ENCODE data around the gene RPAP2. TPM values are rescaled to one million over a fixed set of nuclear protein-coding genes. Genes with fewer than 3 reads are reported as not detected.
"Not testable (repeated sequence)": the region's sequence is repeated elsewhere in the genome, so short reads cannot be mapped to it uniquely, and the experiment has no call there.

The RPAP2 gene
- total RNA-seq, 2 donors from 2014 or later, result 36.6 to 38.1 TPM

DNA sequence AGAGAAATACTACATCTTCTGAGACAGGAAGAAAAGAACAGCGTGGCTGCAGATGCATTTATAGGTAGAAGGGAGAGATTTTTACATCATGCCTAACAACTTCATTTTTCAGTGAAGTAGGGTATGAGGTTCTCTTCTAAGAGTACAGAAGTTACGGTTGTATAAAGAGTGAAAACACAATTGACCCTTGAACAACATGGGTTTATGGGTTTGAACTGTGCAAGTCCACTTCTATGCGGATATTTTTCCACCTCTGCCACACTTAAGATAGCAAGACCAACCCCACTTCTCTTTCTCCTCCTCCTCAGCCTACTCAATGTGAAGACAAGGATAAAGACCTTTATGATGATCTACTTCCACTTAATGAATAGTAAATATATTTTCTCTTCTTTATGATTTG lies 64.5 kb downstream of the RPAP2 start:
- intact Hi-C loops (cut with DNase I), result no loop called here
- no peak for DNase-seq (ENCODE audit: low spot score)

DNA sequence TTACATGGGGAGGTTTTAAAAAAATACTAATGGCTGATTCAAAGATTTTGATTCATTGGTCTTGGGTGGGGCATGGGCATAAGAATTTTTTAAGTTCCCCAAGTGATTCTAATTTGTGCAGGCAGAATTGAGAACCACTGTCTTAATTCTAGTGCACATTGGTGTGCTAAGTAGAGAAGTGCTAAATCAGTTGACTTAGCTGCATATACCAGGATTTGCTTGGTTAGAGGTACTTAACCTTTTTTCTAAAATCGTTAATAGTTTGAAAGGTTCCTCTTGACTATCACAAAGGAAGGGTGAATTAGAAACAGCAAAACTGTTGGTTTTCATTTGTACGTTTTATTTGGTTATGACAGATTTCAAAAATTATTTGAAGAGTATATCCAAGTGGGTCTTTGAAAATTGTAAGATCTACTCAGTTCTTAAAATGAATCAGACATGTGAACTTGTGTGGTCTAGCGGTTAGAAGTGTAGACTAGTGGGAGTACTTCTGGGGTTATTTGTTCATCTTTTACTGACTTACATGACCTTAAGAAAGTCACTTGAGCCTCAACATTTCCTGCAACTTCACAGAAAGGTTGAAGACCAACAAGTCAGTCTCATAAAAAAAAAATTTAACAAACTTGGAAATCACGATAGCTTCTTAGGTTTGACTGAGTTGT lies 66.7 kb downstream of the RPAP2 start:
- intact Hi-C loops (cut with DNase I), result no loop called here
- no peak for DNase-seq (ENCODE audit: low spot score)

DNA sequence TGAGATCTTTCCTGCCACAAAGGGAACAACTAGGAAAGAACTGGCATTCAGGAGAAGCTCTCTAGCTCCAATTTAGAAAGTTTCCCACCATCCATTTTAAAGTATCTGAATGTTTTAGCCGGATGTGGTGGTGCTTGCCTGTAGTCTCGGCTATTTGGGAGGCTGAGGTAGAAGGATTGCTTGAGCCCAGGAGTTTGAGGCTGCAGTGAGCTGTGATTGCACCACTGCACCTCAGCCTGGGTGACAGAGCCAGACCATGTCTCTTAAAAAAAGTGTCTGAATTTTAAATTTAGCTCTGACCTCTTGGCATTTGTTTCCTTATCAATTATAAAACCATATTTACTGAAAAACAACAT lies 67.2 kb downstream of the RPAP2 start:
- DNase-seq (ENCODE audit: low spot score), result no peak
- intact Hi-C loops (cut with DNase I), result no loop called here

DNA sequence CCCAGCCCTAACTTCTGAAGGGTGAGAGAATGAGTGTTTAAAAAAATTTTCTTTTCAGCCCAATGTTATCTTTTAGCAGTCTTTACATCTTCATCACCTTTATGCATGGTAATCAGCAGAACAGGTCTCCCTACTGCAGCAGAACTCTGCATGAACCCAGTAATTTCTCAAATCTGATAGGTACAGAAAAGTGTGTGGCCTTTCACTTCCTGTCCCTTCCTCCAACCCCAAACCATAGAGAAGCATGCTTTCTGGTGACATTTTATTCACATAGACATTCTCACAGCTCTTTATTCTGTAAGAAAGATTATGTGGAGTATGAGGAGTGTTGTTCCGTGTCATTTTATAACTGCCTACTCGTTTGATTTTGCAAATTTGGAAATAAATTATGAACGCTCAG lies 68.6 kb downstream of the RPAP2 start:
- no peak for DNase-seq (ENCODE audit: low spot score)
- intact Hi-C loops (cut with DNase I), result no loop called here

DNA sequence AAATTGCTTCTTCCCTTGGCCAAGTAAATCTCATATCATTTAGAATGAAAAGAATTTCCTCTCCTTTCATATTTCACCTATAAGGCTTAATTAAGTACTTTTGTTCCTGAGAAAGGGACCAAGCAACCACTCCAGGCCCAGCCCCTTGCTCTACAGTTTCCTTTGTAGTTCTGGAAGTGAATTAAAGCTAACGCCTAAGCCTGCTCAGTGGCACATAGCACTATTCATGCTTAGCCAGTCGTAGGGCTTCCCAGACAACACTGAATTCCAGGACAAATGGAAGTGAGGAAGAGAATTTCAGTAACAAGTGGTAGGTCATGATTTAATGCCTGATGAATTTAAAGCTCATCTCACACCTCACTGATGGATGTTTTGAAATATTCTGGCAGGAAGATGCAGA lies 73.3 kb downstream of the RPAP2 start:
- intact Hi-C loops (cut with DNase I), result no loop called here

DNA sequence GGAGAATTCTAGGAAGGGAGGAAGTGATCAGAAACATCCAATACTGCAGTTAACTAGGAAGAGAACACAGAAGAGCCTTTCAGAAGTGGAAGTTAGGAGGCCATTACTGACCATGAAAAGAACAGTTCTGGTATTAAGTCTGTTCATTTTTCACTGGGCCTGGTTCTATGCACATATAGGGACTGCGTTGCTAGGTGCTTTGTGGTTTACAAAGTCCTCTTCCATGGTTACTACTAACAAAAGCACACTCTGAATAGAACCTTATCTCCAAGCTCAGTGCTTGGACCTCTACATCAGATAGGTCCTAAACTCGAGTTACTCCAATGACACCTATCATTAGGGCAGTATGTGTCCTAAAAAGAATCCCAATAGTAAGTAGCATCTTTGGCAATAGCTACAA lies 75.4 kb downstream of the RPAP2 start:
- intact Hi-C loops (cut with DNase I), result no loop called here
- DNase-seq (ENCODE audit: low spot score), result no peak

More for the DNA sequence above, 73.3 kb downstream of the RPAP2 start:
- DNase-seq (ENCODE audit: low spot score), result no peak

DNA sequence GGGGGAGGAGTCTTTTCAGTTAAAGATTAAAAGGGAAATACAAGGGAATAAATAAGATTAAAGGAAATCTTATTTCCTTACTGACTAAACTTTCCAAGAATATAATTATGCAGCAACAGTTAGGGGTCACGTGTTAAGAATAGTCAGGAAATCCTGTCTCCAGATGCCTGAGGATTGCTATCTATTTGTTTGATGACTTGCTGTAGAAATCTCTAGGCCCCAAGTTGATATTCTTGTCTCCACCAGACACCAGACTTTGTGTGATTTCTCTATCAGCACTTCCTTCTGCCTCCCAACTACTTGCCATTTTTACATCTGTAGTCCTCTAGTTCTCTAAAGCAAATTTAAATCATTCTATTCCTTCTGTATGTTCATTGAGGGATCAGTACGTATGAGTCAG lies 77.5 kb downstream of the RPAP2 start:
- no peak for DNase-seq (ENCODE audit: low spot score)
- intact Hi-C loops (cut with DNase I), result no loop called here

DNA sequence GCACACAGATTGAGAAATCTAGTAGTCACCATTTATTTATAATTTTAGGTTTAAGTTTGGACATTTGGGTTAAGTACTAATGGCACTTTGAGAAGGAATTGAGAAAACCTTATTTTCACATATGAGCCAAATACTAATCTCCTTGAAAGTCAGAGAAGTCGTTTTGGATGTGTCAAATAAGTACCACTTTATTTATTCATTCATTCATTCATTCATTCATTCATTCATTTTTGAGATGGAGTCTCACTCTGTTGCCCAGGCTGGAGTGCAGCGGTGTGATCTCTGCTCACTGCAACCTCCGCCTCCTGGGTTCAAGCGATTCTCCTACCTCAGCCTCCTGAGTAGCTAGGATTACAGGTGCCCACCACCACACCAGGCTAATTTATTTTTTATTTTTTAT lies 79.1 kb downstream of the RPAP2 start:
- DNase-seq (ENCODE audit: low spot score); intact Hi-C loops (cut with DNase I): not testable (repeated sequence)

DNA sequence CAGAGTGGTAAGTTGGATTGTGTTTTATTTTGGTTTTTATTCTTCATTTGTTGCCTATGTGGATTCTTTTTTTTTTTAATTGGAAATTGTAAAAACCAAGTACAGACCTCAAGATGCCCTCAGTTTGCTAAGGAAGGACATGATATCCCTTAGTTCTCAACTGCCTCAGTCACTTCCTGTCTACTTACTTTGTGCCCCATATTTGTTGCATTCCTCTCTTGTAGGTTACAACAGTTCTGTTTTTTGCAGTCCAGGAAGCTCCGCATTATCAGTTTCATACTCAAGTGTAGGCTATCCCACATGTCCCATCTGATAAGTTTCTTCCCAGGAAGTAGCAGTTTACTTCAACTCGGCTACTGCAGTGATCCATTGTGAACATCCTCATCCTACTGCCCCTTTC lies 82.0 kb downstream of the RPAP2 start:
- intact Hi-C loops (cut with DNase I), result no loop called here
- DNase-seq (ENCODE audit: low spot score), result no peak

DNA sequence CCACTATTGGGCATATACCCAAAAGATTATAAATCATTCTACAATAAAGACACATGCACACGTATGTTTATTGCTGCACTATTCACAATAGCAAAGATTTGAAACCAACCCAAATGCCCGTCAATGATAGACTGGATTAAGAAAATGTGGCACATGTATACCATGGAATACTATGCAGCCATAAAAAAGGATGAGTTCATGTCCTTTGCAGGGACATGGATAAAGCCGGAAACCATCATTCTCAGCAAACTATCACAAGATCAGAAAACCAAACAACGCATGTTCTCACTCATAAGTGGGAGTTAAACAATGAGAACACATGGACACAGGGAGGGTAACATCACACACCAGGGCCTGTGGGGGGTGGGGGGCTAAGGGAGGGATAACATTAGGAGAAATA lies 95.1 kb downstream of the RPAP2 start:
- DNase-seq (ENCODE audit: low spot score); intact Hi-C loops (cut with DNase I): not testable (repeated sequence)

DNA sequence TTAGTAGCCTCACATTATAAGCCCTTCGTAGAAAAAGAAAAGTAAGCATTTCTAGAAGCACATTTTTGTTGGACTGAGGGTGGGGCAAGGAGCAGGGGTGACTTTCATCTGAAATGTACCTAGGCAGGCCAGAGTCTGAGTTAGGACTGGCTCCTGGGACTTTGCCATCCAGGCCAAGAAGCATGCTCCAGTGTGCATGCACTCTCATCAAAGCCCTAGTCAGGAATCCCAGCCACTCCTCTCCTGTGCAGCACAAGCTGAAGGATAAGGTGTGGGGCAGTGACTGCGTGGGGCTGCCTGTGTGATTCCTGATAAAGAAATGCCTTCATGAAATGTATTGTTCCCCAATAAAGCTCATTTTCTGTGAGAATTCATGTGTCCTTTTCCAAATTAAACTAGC lies 99.7 kb downstream of the RPAP2 start:
- intact Hi-C loops (cut with DNase I), result no loop called here
- no peak for DNase-seq (ENCODE audit: low spot score)

DNA sequence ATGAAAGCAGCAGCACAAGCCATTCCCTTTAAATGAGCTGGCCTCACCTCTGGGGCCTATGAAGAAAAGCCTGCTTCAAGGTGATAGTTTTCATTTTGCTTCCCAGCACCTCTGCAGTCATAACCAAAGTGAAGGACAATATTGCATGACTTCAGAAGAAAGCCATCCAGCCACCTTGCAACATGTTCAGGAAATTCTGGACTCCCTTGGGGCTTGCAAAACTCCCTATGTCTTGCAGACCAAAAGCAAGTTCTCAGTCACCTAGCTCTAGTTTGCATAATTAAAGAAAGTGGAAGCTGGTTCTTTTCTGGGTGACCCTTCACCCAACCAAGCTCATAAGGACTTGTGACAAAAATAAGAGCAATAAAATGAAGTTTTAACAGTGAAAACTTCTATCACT lies 100.2 kb downstream of the RPAP2 start:
- intact Hi-C loops (cut with DNase I), result no loop called here
- DNase-seq (ENCODE audit: low spot score), result no peak

DNA sequence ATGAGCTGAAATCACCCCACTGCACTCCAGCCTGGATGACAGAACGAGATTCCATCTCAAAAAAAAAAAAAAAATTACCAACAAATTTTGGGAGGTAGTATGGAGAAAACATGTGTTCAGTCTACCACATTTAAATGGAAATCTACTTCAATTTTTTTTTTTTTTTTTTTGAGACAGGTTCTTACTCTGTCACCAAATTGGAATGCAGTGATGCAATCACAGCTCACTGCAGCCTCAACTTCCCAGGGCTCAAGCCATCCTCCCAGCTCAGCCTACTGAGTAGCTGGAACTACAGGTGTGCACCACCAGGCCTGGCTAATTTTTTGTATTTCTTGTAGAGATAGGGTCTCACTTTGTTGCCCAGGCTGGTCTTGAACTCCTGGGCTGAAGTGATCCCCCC lies 105.8 kb downstream of the RPAP2 start:
- intact Hi-C loops (cut with DNase I), result loop anchor here in 1 of 2 donors (10.0 kb wide), 1 partner anchor 1470 kb away; the partner anchor contains the start of gene DNTTIP2
- no peak for DNase-seq (ENCODE audit: low spot score)

DNA sequence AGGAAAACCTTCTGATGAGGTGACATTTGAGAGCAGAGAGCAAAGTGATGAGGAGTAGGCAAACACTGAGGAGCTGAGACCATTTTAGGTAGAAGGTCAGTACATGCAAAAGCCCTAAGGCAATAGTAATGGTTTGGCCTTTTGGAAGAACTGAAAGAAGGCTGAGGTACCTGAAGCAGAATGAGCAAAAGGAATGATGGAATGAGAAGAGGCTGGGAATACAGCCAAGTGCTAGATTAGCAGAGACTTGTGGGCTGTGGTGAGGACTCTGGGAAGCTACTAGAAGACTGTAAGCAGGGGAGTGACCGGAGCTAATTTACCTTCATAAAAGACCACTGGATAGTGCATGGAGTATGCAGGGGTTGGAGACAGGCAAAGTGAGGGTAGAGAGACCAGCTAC lies 110.0 kb downstream of the RPAP2 start:
- intact Hi-C loops (cut with DNase I), result loop anchor here in 1 of 2 donors (10.0 kb wide), 1 partner anchor 1466 kb away; the partner anchor contains the start of gene DNTTIP2
- no peak for DNase-seq (ENCODE audit: low spot score)

DNA sequence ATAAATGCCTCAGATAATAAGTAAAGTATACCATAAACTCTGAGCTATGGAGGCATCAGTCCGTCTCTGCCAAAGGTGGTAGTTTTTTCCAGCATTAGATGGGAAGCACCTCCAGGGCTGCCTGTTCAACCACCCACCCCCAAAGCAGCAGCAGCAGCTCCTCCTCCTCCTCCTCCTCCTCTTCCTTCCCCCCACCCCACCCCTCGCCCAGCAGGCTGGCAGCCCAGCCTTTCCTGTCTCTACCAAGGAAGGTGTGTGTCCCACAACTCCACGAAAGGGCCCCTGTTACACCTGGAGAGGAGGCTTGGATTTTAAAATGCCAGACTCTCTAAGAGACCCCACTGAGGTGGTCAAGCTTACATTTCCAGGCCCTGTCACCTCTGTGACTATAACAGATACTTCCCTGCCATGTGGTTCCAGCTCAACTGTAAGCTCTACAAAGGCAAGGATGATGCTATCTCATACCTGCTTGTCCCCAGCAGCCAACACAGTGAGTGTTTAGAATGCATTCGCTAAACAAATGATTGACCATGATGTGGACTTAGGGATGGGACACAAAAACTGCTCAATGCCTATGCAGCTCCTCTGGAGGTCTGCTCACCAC lies 111.2 kb downstream of the RPAP2 start:
- intact Hi-C loops (cut with DNase I), result loop anchor here in 1 of 2 donors (10.0 kb wide), 1 partner anchor 1465 kb away; the partner anchor contains the start of gene DNTTIP2
- no peak for DNase-seq (ENCODE audit: low spot score)

DNA sequence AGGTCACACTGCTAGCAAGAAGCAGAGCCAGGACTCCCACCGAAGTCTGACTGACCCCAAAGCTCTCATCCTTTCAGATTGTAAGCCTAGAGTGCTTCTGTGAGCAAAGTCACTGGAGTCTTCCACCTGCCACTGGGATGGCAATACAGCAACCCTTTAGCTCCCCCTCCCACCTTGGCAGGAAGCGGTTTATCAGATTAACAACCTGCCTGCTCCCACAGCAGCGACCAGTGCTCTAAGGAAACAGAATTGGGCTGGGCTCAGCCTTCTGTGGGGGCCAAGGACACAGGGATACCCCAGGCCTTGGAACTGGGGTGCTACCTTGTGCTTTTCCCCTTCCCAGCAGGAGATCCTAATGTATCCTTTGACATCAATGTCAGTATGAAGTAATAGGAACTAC lies 111.8 kb downstream of the RPAP2 start:
- intact Hi-C loops (cut with DNase I), result no loop called here
- no peak for DNase-seq (ENCODE audit: low spot score)

DNA sequence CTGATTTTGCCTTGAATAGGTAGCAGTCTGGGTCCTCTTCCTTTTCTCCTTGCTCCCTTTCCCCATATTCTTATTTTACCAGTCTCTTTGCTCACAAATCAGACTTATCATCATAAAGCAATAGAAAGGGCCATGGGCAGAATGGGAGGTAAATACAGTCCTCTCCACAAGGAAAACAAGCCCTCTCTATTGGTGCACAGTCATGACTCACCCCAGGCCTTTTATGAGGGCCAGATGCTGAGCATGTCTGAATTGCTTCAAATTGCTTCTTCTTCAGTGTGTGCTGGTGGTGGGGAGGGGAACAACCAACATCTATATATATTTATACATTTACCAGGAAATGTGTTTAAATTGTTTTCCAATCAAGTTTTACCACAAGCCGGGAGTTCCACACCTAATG lies 112.7 kb downstream of the RPAP2 start:
- intact Hi-C loops (cut with DNase I), result no loop called here
- no peak for DNase-seq (ENCODE audit: low spot score)

DNA sequence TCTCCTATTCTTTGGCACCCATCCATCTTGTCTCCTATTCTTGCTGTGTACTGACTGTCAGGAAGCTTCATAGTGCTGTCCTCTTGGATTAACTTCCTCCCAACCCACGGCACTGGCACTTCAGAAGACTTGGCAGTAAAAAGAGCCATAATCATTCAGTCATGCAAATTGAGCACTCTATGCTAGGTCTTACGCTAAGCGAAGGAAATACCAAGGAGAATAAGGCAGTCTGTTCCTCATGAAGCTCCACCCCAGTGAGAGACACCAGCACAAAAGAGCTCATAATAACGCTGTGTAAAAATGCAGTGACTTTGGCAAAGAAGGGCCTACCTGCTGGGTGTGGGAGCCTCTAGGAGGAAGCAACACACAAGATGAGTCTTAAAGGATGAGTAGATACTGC lies 120.8 kb downstream of the RPAP2 start:
- DNase-seq (ENCODE audit: low spot score), result no peak
- intact Hi-C loops (cut with DNase I), result no loop called here

DNA sequence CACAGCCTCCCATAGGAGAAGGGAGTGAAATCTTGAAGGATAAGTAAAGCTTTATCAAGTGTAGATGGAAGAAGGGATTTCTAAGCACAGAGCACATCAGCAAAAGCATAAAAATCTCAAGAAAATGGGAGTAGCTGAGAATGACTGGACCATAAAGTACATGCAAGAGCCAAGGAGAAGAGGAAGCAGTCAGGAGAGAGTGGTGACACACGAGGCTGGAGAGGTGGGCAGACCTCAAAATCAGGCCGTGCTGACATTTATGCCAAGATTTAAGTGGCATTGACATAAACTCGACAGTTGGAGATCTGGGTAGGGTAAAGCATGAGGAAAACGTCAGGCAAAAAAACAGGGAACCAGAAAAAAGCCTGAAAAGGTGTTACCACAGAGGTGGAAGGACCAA lies 125.5 kb downstream of the RPAP2 start:
- intact Hi-C loops (cut with DNase I), result no loop called here

DNA sequence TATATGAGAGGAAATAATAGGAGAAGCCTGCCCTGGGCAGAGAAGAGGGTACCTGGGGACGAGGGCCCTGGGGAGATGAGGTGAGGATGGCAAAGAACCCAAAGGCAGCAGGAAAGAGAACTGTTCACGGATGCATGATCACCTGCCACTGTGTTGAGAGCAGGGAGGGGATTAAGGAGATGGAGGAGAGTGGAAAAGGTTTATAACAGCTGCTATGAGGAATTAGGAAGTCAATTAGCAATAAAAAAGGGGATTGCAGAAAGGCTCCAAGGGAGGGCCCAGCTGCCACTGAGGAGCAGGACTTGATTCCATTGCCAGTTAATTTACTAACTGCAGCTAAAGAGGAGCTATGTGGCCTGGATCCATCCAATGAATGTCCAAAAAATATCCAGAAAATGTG lies 126.8 kb downstream of the RPAP2 start:
- intact Hi-C loops (cut with DNase I), result no loop called here
- DNase-seq (ENCODE audit: low spot score), result no peak

More for the DNA sequence above, 125.5 kb downstream of the RPAP2 start:
- no peak for DNase-seq (ENCODE audit: low spot score)

DNA sequence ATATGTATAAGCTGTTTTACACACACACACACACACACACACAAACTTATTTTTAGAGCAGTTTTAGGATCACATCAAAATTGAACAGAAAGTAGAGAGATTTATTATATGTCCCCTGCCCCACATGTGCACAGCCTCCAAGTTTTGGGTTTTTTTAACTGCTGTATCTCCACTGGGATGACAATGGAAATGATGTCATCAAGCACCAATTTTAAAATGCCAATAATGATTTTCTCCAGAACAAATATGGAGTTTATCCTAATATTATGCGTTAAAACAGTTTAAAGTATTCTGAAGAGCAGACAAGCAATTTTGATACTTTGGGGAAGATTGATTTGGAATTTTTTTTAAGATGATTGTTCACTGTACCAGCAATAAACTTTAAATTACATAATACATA lies 131.2 kb downstream of the RPAP2 start:
- DNase-seq (ENCODE audit: low spot score), result no peak
- intact Hi-C loops (cut with DNase I), result no loop called here

All from posterior vena cava (tissue), 2 donors.